Esophagus muscularis mucosa (tissue), 4 donors: ENCODE measurements around the gene DDX41. TPM values are rescaled to one million over a fixed set of nuclear protein-coding genes. Genes with fewer than 3 reads are reported as not detected.

Experiments used
- DNase-seq: peaks from one replicate; pipeline ENCODE4 v3.0.0-alpha.2; 2017; ENCODE audit errors: extremely low spot score
- H3K27ac ChIP-seq, 4 donors: fragments of 200-600 bp; sonication (generic); replicated peaks in 1 of 4; 1 replicate in 3 of 4; 2 replicates in 1 of 4; pipeline ENCODE4 v1.5.1; 2016 to 2019; ENCODE audit warnings: mild to moderate bottlenecking in 1 of 4
- H3K27me3 ChIP-seq, 4 donors: fragments of 200-600 bp; sonication (generic); one replicate each; pipeline versions ENCODE4 v1.5.1 to v1.6.0; 2016 to 2019
- H3K36me3 ChIP-seq, 4 donors: fragments of 200-600 bp; sonication (generic); one replicate each; pipeline ENCODE4 v1.5.1; 2016 to 2019
- H3K4me1 ChIP-seq, 4 donors: fragments of 200-600 bp; sonication (generic); one replicate each; pipeline ENCODE4 v1.5.1; 2016 to 2019
- H3K4me3 ChIP-seq, 4 donors: fragments of 200-600 bp; sonication (generic); 1 replicate in 2 of 4; 2 replicates in 2 of 4; pipeline ENCODE4 v1.5.1; 2016 to 2019; ENCODE audit warnings: mild to moderate bottlenecking in 4 of 4, moderate library complexity in 1 of 4
- H3K9me3 ChIP-seq, 4 donors: fragments of 200-600 bp; sonication (generic); 1 replicate in 3 of 4; 2 replicates in 1 of 4; pipeline ENCODE4 v1.5.1; 2016 to 2019
- EP300 ChIP-seq: sonication (generic); formaldehyde crosslinking; IDR thresholded peaks from one replicate; pipeline ENCODE4 v1.6.1; 2017; ENCODE audit warnings: antibody characterized with exemption
- POLR2A ChIP-seq: fragments of 450-650 bp; IDR thresholded peaks from one replicate; pipeline ENCODE4 v1.6.1; 2017; ENCODE audit warnings: antibody characterized with exemption, moderate library complexity, mild to moderate bottlenecking, low read depth
- POLR2AphosphoS5 ChIP-seq, 2 donors: sonication (generic); formaldehyde crosslinking; IDR thresholded peaks; one replicate each; pipeline ENCODE4 v1.6.1; 2017; ENCODE audit warnings: antibody characterized with exemption in 2 of 2
- WGBS: methylation state at CpG from one replicate; pipeline ENCODE4 v1.1.5; 2018; 5-methylcytosine and 5-hydroxymethylcytosine counted together
- intact Hi-C: fragments of 100-400 bp; cut with DNase I; formaldehyde crosslinking; loops from one replicate; pipeline ENCODE4 v1.15.1; 2023
- total RNA-seq, 4 donors: library from RNA; depleted of rRNA; stranded (reverse); fragments of >200 nt; gene quantifications; one replicate each; pipeline versions ENCODE4 v1.1.0 to v1.2.1, GENCODE V29; 2016
- TF ChIP-seq, protein P1 (sequence below), 3 experiments: fragments of 200-600 bp in 2 of 3; fragments of 450-650 bp in 1 of 3; sonication (generic) in 2 of 3; IDR thresholded peaks; one replicate each; pipeline ENCODE4 v1.5.1; 2017 to 2019; ENCODE audit warnings: antibody characterized with exemption in 3 of 3, mild to moderate bottlenecking in 2 of 3, moderate library complexity in 1 of 3

DDX41 gene
- total RNA-seq, 4 donors from 2014 or later = 58.1 to 92.1 (median 66.0) TPM

DNA sequence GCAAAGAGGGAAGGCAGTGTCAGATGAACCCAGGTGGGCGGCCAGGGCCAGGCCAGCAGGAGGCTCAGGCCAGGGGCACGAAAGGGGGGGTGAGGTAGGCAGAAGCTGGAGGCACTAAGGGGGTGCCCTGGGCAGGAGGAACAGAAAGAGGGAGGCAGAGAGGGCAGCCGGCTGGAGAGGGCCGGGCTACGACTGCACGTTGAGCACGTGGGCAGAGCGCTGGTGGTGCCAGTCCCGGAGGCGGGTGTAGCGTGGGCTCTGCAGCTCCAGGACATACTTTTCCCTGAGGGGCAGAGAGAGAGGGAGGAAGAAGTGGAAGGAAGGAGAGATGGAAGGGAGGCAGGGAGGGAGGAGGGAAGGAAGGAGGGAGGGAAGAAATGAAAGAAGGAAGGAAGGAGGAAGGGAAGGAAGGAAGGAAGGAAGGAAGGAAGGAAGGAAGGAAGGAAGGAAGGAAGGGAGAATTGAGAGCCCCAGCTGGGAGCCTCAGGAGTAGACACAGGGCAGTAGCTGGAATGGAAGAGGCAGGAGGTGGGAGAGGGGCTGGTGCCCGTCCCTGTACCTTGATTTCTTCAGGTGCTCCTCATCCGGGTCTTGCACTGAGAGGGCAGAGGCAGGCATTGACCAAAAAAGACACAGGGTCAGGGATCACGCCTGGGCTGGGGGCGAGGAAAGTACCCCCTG is 26.3 kb downstream of the DDX41 start:
- DNase-seq = no peak
- intact Hi-C loops = no loop called here
- peak in 1 of 2 donors; percentile 51 for TF ChIP-seq POLR2AphosphoS5 (IDR thresholded peaks at IDR 0.05)
- TF ChIP-seq, protein P1, sequence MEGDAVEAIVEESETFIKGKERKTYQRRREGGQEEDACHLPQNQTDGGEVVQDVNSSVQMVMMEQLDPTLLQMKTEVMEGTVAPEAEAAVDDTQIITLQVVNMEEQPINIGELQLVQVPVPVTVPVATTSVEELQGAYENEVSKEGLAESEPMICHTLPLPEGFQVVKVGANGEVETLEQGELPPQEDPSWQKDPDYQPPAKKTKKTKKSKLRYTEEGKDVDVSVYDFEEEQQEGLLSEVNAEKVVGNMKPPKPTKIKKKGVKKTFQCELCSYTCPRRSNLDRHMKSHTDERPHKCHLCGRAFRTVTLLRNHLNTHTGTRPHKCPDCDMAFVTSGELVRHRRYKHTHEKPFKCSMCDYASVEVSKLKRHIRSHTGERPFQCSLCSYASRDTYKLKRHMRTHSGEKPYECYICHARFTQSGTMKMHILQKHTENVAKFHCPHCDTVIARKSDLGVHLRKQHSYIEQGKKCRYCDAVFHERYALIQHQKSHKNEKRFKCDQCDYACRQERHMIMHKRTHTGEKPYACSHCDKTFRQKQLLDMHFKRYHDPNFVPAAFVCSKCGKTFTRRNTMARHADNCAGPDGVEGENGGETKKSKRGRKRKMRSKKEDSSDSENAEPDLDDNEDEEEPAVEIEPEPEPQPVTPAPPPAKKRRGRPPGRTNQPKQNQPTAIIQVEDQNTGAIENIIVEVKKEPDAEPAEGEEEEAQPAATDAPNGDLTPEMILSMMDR (IDR thresholded peaks at IDR 0.05) = no peak
- H3K9me3 ChIP-seq = no peaks in the 10 kb centered on the region
- H3K27me3 ChIP-seq = no peaks in the 10 kb centered on the region
- no peak overlapping the region for H3K4me3 ChIP-seq
- WGBS = 59% methylated on average over 15 of the region's 15 CpGs
- H3K27ac ChIP-seq = peak overlapping the region; percentile 96 to 99 (median 98)
- H3K4me1 ChIP-seq = peaks cover 44 to 99% (median 93%) of the 10 kb centered on the region in 4 donors
- H3K36me3 ChIP-seq = peaks cover 46 to 88% (median 77%) of the 10 kb centered on the region in 4 donors

DNA sequence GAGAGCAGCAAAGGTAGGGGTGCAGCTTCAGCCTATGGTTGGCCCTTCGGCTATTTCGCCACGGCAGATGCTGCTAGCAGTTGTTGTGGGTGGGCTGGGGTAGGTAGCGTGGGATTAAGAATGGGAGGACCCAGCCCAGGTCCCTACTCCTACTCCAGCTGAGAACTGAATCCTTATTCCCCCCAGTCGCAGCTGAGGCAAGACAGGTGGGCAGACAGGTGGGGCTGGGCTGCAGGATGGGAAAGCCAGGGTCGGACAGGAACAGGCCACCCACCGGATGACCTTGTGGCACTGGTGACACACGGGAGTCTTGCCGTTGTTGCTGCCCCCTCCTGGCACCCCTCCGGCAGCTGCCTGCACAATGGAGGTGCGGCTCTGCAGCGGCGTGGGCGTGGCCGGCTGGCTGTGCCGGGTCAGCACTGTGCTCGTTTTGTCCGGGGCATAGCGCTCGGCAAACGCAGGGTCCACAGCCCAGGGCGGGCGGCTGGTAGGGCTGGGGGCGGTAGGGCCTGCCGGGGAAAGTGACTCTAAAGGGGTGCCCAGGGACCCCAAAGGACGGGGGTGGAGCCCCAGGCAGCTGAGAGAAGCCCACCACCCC is 27.5 kb downstream of the DDX41 start:
- Histone ChIP-seq H3K36me3 (peaks cover 47 to 93% (median 88%) of the 10 kb centered on the region in 4 donors), H3K27me3 (no peaks in the 10 kb centered on the region), H3K9me3 (no peaks in the 10 kb centered on the region), H3K4me3 (no peak overlapping the region), H3K4me1 (peaks cover 32 to 99% (median 93%) of the 10 kb centered on the region in 4 donors), H3K27ac (peak overlapping the region; percentile 96 to 99 (median 98))
- no peak for DNase-seq
- intact Hi-C loops = no loop called here
- WGBS = 58% methylated on average over 13 of the region's 26 CpGs
- TF ChIP-seq, protein P1 (IDR thresholded peaks at IDR 0.05) = peak in 1 of 3 experiments; percentile 9
- TF ChIP-seq EP300 (no peak), POLR2AphosphoS5 (IDR thresholded peaks at IDR 0.05) (peak in 1 of 2 donors; percentile 20)

DNA sequence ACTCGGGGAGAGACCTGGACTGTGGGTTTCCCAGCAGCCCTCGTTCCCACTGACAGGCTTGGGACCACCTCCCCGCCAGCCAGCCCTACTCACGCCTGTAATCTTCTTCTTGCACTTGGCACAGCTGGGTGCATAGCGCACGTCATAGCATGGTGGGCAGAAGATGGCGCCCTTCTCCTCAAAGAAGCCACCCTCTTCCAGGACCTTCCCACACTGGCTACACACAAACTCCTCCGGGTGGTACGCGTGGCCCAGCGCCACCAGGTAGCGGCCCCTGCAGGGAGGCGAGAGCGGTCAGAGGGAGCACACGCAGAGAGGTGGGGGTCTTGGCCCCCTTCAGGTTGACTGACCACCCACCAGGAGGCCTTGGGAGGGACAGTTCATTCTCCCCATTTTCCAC is 28.8 kb downstream of the DDX41 start:
- H3K27me3 ChIP-seq = no peaks in the 10 kb centered on the region
- 69% methylated on average over 9 of the region's 15 CpGs for WGBS
- H3K9me3 ChIP-seq = no peaks in the 10 kb centered on the region
- peak overlapping the region; percentile 96 to 99 (median 98) for H3K27ac ChIP-seq
- intact Hi-C loops = no loop called here
- H3K4me1 ChIP-seq = peaks cover 19 to 99% (median 93%) of the 10 kb centered on the region in 4 donors
- DNase-seq = no peak
- H3K4me3 ChIP-seq = no peak overlapping the region
- peaks cover 59 to 96% (median 93%) of the 10 kb centered on the region in 4 donors for H3K36me3 ChIP-seq
- no peak for TF ChIP-seq POLR2A
- TF ChIP-seq POLR2AphosphoS5 (IDR thresholded peaks at IDR 0.05) = peak in 1 of 2 donors; percentile 55
- TF ChIP-seq, protein P1 (IDR thresholded peaks at IDR 0.05) = no peak

DNA sequence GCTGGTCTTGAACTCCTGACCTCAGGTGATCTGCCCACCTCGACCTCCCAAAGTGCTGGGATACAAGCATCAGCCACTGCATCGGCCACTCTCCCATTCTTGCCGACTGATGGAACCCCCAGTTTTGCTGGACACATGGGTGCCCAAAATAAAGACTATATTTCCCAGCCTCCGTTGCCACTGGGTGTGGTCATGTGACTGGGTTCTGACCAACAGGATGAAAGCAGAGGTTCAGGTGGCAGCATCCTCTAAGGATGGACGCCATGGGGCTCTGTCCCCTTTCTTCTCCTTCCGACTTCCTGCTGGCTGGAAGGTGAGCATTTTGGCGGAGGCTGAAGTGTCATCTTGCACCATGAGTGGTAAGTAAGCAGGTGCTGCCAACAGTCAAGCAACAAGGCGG is 29.6 kb downstream of the DDX41 start:
- TF ChIP-seq EP300 (no peak), POLR2A (no peak), POLR2AphosphoS5 (IDR thresholded peaks at IDR 0.05) (peak in 1 of 2 donors; percentile 38)
- TF ChIP-seq, protein P1 (IDR thresholded peaks at IDR 0.05) = no peak
- Histone ChIP-seq H3K9me3 (no peaks in the 10 kb centered on the region), H3K27ac (peak overlapping the region; percentile 96 to 99 (median 98)), H3K27me3 (no peaks in the 10 kb centered on the region), H3K4me3 (no peak overlapping the region), H3K36me3 (peaks cover 59 to 91% (median 89%) of the 10 kb centered on the region in 4 donors), H3K4me1 (peaks cover 11 to 99% (median 92%) of the 10 kb centered on the region in 4 donors)
- DNase-seq = no peak
- intact Hi-C loops = no loop called here
- WGBS = 74% methylated on average over 8 of the region's 8 CpGs
